ENCODE measurements around the gene DAPK1. TPM values are rescaled to one million over a fixed set of nuclear protein-coding genes. Genes with fewer than 3 reads are reported as not detected.

The DAPK1 gene
- total RNA-seq, 2 experiments from 2014 or later: 3.9 to 5.6 TPM

DNA sequence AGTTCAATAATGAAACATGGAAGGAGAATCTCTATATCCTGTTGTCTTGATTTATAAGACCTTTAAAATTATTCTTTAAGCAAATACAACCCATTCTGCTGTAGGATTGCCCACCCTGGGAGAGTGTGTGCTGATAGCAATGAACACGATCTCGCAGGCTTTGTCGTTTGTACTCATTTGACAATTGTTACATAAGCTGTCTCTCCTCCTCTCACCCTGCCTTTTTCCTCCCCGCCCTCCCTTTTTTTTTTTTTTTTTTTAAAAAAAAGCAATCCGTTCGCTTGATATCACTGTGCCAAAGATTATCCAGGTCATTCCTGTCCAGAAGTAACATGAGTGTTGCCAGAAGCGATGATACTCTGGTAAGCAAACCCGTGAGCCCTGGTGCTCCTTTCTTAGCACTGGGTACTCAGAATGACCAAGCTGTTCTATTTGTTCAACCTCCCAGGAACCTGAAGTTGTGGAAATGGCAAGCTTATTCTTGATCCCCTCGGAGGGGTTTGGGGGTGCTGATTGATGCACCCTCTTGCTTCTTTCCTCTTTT is 145.5 kb downstream of the DAPK1 start:
- DNase-seq (no peak), ATAC-seq (no peak)
- H3K4me3 Mint-ChIP-seq: no peak overlapping the region
- H3K36me3 Mint-ChIP-seq (ENCODE audit: low read depth): no peaks in the 10 kb centered on the region
- intact Hi-C loops (cut with DNase I, micrococcal nuclease): no loop called here
- CTCF ChIA-PET: interaction anchor here (0.6 kb wide), 1 partner anchor 66 kb away, joined by 3 read pairs; no protein-coding TSS in a partner anchor
- POLR2A ChIA-PET: no interaction called here
- H3K27me3 Mint-ChIP-seq: peaks cover 2% of the 10 kb centered on the region
- peaks cover 7% of the 10 kb centered on the region for H3K4me1 Mint-ChIP-seq
- no peaks in the 10 kb centered on the region for H3K9me3 Mint-ChIP-seq (ENCODE audit: low read depth)
- no peak overlapping the region for H3K27ac Mint-ChIP-seq

DNA sequence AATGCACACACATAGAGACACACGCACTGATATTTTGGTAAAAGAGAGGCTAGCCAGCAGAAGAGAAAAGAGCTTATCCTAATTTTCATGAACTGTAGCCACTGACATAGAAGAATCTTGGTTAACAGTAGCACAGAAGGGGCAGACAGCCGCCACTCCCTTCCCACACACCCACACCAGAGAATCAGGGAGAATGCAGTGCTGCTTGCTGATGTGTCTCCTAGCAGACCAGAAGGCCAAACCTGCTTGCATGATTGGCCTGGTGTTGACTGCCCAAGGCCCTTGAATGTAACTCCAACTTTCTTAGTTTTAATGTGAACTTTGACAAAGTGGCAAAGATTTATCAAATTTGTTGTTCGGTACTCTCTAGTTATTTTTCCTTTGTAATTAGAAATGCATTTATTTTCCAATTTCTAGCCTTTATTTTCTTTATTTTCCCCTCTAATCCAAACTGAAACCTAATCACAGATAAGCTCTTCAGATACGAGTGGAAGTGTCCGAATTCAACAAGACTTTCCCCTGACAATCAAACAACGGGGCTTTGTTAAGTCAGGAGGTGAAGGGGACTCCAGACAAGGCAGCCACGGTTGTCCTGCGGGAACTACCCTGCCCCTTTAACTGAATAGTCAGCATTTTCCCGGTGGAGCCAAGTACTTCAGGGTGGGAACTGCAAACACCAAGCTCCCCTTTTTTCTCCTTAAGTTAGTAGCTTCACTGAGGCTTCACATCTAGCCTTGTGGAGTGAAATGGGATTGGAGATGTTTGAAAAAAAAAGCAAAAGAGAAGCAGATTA is 146.3 kb downstream of the DAPK1 start:
- intact Hi-C loops (cut with DNase I, micrococcal nuclease): no loop called here
- DNase-seq: no peak
- H3K4me3 Mint-ChIP-seq: no peak overlapping the region
- peaks cover 7% of the 10 kb centered on the region for H3K4me1 Mint-ChIP-seq
- no peak for ATAC-seq
- ChIA-PET CTCF (interaction anchor here (0.6 kb wide), 1 partner anchor 65 kb away, joined by 3 read pairs; no protein-coding TSS in a partner anchor), POLR2A (no interaction called here)
- no peaks in the 10 kb centered on the region for H3K9me3 Mint-ChIP-seq (ENCODE audit: low read depth)
- H3K27me3 Mint-ChIP-seq: peaks cover 2% of the 10 kb centered on the region
- H3K27ac Mint-ChIP-seq: no peak overlapping the region
- no peaks in the 10 kb centered on the region for H3K36me3 Mint-ChIP-seq (ENCODE audit: low read depth)

DNA sequence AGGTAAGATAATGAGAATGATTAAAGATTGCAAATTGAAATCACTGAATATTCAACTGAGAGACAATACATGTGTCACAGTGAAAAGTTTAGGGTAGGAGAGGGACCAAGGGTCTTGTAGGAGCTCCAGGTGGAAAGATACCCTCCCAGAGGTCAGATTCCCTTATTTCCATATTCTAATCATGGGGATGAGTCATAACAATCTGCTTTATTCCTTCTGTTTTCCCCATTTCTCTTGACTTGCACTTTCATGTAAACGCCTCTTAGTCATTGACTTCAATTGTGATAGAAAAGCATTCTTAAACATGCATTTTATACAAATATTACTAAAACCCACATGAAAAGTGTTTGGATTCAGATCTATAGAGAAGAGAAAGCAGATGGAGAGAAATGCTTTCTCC is 147.0 kb downstream of the DAPK1 start:
- Mint-ChIP-seq H3K27ac (no peak overlapping the region), H3K4me1 (peaks cover 7% of the 10 kb centered on the region), H3K36me3 (ENCODE audit: low read depth) (no peaks in the 10 kb centered on the region), H3K27me3 (peaks cover 2% of the 10 kb centered on the region), H3K4me3 (no peak overlapping the region), H3K9me3 (ENCODE audit: low read depth) (no peaks in the 10 kb centered on the region)
- CTCF ChIA-PET: interaction anchor here (0.6 kb wide), 1 partner anchor 1158 kb away, joined by 3 read pairs; no protein-coding TSS in a partner anchor
- DNase-seq (no peak), ATAC-seq (no peak)
- POLR2A ChIA-PET: no interaction called here
- intact Hi-C loops (cut with DNase I, micrococcal nuclease): no loop called here

DNA sequence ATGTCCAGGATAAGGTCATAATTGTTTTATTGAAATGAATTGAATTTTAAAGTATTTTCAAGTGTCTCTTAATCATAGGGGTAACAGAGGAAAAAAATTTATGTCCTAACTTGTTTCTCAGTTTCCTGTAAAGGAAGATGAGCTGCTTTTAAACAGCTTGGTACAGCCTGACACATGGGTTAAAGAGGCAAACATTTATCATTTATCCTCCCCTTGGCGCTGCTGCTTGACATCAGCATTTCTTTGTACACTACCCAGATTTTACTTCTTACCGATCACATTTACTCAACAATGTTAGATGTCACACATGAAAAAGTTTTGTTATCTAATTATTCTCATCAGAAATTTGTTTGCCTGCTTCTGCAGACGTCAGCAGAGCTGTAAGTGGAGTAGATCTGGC is 148.9 kb downstream of the DAPK1 start:
- Mint-ChIP-seq H3K36me3 (ENCODE audit: low read depth) (no peaks in the 10 kb centered on the region), H3K27ac (no peak overlapping the region), H3K4me1 (peaks cover 4% of the 10 kb centered on the region), H3K9me3 (ENCODE audit: low read depth) (no peaks in the 10 kb centered on the region), H3K4me3 (no peak overlapping the region), H3K27me3 (peaks cover 2% of the 10 kb centered on the region)
- intact Hi-C loops (cut with DNase I, micrococcal nuclease): no loop called here
- DNase-seq (no peak), ATAC-seq (no peak)
- POLR2A ChIA-PET: no interaction called here
- CTCF ChIA-PET: no interaction called here

DNA sequence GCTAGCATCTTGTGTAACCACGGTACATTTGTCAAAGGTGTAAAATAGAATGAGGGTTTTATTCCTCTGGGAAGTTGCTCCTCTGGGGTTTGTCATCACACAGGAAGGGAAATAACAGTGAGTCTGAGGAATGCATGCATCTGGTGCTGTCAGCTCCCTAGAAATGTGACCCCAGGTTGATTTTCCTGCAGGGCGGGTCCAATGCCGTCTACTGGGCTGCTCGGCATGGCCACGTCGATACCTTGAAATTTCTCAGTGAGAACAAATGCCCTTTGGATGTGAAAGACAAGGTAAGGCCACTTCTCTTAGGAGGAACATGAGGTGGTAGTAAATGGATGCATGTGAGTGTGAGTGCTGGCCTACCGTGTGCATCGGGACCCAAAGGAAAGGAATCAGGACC is 149.4 kb downstream of the DAPK1 start:
- H3K36me3 Mint-ChIP-seq (ENCODE audit: low read depth): no peaks in the 10 kb centered on the region
- no peaks in the 10 kb centered on the region for H3K9me3 Mint-ChIP-seq (ENCODE audit: low read depth)
- intact Hi-C loops (cut with DNase I, micrococcal nuclease): no loop called here
- H3K27ac Mint-ChIP-seq: no peak overlapping the region
- ChIA-PET CTCF (no interaction called here), POLR2A (no interaction called here)
- H3K4me3 Mint-ChIP-seq: no peak overlapping the region
- no peaks in the 10 kb centered on the region for H3K4me1 Mint-ChIP-seq
- DNase-seq (no peak), ATAC-seq (no peak)
- H3K27me3 Mint-ChIP-seq: peaks cover 2% of the 10 kb centered on the region

DNA sequence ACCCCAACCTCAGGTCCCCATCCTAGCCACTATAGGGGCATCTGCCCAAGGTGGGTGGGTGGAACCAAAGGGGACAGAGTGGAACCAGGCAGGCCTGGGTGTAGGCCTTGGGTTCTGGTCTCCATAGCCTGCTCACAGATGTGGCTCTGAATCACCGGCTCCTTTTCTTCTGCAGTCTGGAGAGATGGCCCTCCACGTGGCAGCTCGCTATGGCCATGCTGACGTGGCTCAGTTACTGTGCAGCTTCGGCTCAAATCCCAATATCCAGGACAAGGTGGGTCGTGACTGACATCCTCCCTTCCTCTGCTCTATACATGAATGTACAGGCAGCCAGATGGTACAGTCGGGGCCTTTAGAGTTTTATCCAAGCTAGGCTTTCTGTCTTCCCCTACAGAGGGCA is 150.9 kb downstream of the DAPK1 start:
- Mint-ChIP-seq H3K27ac (no peak overlapping the region), H3K27me3 (peaks cover under 1% of the 10 kb centered on the region), H3K36me3 (ENCODE audit: low read depth) (no peaks in the 10 kb centered on the region), H3K4me1 (no peaks in the 10 kb centered on the region), H3K4me3 (no peak overlapping the region), H3K9me3 (ENCODE audit: low read depth) (no peaks in the 10 kb centered on the region)
- ChIA-PET POLR2A (no interaction called here), CTCF (interaction anchor here (0.7 to 1.5 kb wide), 3 partner anchors 10 to 370 kb away, joined by 3 to 4 read pairs (median 4); no protein-coding TSS in a partner anchor)
- intact Hi-C loops (cut with DNase I, micrococcal nuclease): no loop called here
- DNase-seq: no peak
- ATAC-seq: no peak

DNA sequence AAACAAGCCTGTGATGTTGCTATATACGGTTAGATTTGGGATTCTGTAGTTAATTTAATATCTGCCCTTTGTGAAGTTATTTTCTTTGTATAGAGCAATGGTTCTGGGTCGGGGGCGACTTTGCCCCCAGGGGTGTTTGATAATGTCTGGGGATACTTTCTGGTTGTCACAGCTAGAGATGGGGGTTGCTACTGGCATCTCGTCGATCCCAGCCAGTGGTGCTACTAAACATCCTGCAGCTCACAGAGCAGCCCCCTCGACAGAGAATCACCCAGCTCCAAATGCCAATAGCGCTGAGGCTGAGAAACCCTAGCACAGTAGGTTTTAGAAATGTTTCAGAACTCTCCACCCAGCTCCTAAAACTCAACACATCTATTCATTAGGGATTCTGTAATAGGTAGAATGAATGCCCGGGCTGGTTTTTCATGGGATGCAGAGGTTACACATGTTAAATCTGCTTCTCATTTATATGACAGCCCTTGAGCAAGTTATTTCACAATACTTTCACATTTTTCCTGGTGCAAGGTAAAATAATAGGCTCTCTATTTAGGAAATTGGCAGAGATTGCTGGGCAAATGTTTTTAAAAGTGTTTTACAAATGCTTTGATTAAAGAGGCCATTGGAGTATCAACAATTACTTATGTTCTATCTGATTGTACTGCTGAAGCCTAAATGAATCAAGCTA is 153.1 kb downstream of the DAPK1 start:
- H3K27ac Mint-ChIP-seq: no peak overlapping the region
- no peaks in the 10 kb centered on the region for H3K4me1 Mint-ChIP-seq
- H3K27me3 Mint-ChIP-seq: no peaks in the 10 kb centered on the region
- no peaks in the 10 kb centered on the region for H3K36me3 Mint-ChIP-seq (ENCODE audit: low read depth)
- H3K9me3 Mint-ChIP-seq (ENCODE audit: low read depth): no peaks in the 10 kb centered on the region
- ATAC-seq: no peak
- ChIA-PET POLR2A (no interaction called here), CTCF (interaction anchor here (0.6 to 0.7 kb wide), 2 partner anchors 12 to 103 kb away, joined by 3 to 6 read pairs; no protein-coding TSS in a partner anchor)
- H3K4me3 Mint-ChIP-seq: no peak overlapping the region
- intact Hi-C loops (cut with DNase I, micrococcal nuclease): no loop called here
- DNase-seq: no peak

DNA sequence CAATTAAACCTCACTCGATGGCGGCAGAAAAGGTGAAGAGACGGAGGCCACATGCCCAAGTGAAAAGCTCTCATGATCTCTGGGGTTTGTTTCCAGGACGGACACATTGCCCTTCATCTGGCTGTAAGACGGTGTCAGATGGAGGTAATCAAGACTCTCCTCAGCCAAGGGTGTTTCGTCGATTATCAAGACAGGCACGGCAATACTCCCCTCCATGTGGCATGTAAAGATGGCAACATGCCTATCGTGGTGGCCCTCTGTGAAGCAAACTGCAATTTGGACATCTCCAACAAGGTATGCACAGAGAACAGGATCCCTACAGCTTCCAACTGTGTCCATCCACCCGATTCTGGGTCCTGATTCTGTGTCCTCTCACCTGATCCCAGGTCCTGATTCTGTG is 153.8 kb downstream of the DAPK1 start:
- DNase-seq: no peak
- Mint-ChIP-seq H3K36me3 (ENCODE audit: low read depth) (no peaks in the 10 kb centered on the region), H3K4me1 (no peaks in the 10 kb centered on the region), H3K9me3 (ENCODE audit: low read depth) (no peaks in the 10 kb centered on the region), H3K27me3 (no peaks in the 10 kb centered on the region), H3K27ac (no peak overlapping the region), H3K4me3 (no peak overlapping the region)
- POLR2A ChIA-PET: no interaction called here
- CTCF ChIA-PET: interaction anchor here (0.7 kb wide), 1 partner anchor 11 kb away, joined by 3 read pairs; no protein-coding TSS in a partner anchor
- no peak for ATAC-seq
- intact Hi-C loops (cut with DNase I, micrococcal nuclease): no loop called here

DNA sequence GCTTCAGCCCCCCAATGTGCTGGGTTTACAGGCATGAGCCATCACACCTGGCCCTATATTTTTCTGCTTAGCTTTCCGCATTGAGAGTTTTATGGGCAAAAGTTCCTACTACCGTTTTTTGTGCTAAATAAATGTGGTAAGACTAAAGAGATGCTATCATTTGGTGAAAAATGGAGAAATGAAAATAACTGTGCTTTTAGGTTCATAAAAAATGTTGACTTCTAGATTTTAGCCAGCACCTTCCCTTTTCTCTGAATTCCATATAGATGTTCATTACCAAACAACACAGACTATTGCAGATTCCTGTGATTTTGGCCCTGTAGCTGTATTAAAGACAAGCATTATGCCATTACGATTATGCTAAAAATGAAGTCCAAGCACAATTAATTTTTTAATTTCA is 156.3 kb downstream of the DAPK1 start:
- Mint-ChIP-seq H3K36me3 (ENCODE audit: low read depth) (no peaks in the 10 kb centered on the region), H3K27me3 (no peaks in the 10 kb centered on the region), H3K4me1 (no peaks in the 10 kb centered on the region), H3K27ac (no peak overlapping the region), H3K9me3 (ENCODE audit: low read depth) (no peaks in the 10 kb centered on the region), H3K4me3 (no peak overlapping the region)
- ChIA-PET POLR2A (no interaction called here), CTCF (no interaction called here)
- no peak for DNase-seq
- intact Hi-C loops (cut with DNase I, micrococcal nuclease): no loop called here
- ATAC-seq: no peak

DNA sequence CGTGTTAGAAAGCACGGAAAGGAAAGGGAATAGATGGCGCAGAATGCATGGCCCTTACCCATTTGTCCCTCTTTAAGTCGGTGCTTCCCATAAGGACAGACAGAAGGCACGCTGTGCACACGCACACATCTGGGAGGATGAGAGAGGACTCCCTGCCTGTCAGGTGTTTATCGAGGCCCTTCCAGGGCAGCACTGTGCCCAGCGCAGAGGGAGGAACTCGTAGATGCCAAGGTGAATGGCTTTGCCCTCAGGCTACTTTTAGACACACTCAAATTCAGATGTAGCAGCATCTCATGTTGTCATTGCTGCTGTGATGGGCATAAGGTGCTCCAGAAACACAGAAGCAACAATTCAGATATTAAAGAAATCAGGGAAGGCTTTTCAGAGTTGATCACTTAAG is 158.1 kb downstream of the DAPK1 start:
- Mint-ChIP-seq H3K9me3 (ENCODE audit: low read depth) (no peaks in the 10 kb centered on the region), H3K36me3 (ENCODE audit: low read depth) (no peaks in the 10 kb centered on the region), H3K4me3 (no peak overlapping the region), H3K27ac (no peak overlapping the region), H3K27me3 (peaks cover 2% of the 10 kb centered on the region), H3K4me1 (no peaks in the 10 kb centered on the region)
- CTCF ChIA-PET: no interaction called here
- no peak for ATAC-seq
- intact Hi-C loops (cut with DNase I, micrococcal nuclease): no loop called here
- DNase-seq: no peak
- POLR2A ChIA-PET: no interaction called here

DNA sequence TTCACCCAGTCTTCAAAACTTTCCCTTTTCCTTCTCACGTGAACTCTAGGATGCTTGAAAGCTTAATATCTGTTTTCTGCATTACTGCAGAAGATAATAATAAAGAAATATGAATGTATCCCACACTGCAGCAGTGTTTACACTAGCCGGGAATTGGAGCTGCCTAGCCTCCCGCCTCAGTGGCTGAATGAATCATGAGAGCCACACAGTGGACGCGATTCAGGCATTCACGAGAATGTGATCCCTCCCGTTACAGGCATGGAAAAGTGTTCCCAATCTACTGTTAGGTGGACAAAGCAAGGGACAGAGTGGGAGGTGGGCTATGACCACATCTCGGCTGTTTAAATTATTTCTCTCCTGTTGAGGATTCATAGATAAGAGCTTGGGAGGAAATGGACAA is 158.8 kb downstream of the DAPK1 start:
- intact Hi-C loops (cut with DNase I, micrococcal nuclease): no loop called here
- Mint-ChIP-seq H3K9me3 (ENCODE audit: low read depth) (no peaks in the 10 kb centered on the region), H3K36me3 (ENCODE audit: low read depth) (no peaks in the 10 kb centered on the region), H3K4me1 (peaks cover 2% of the 10 kb centered on the region), H3K4me3 (no peak overlapping the region), H3K27ac (no peak overlapping the region), H3K27me3 (peaks cover 2% of the 10 kb centered on the region)
- POLR2A ChIA-PET: no interaction called here
- ATAC-seq (no peak), DNase-seq (no peak)
- CTCF ChIA-PET: interaction anchor here (0.7 to 0.8 kb wide), 2 partner anchors 289 to 347 kb away, joined by 3 read pairs; no protein-coding TSS in a partner anchor

DNA sequence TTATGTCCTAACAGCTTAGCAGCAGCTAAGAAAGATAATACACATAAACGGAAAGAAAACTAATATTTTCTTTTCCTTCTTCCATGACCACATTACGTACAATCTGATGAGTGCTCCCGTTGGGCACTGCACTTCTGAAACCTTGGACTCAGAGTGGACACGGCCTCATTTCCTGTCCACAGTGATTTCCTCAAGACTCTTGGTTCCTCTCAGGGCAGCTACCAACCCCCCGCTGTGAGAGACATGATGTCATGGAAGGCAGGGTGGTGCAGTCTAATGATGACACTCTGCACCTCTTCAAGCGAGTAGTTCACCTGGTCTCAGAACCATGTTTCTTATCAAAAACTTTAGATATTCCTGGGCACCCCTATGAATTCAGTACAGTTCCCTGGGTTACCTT is 159.5 kb downstream of the DAPK1 start:
- ChIA-PET CTCF (interaction anchor here (0.8 kb wide), 1 partner anchor 348 kb away, joined by 3 read pairs; no protein-coding TSS in a partner anchor), POLR2A (no interaction called here)
- Mint-ChIP-seq H3K9me3 (ENCODE audit: low read depth) (no peaks in the 10 kb centered on the region), H3K4me1 (peaks cover 6% of the 10 kb centered on the region), H3K27ac (no peak overlapping the region), H3K36me3 (ENCODE audit: low read depth) (no peaks in the 10 kb centered on the region), H3K27me3 (peaks cover 2% of the 10 kb centered on the region), H3K4me3 (no peak overlapping the region)
- ATAC-seq (no peak), DNase-seq (no peak)
- intact Hi-C loops (cut with DNase I, micrococcal nuclease): no loop called here

Data from activated CD4-positive, alpha-beta T cell treated with anti-CD3 and anti-CD28 coated beads for 36 hours (primary cell).